ENCODE data around the gene VASP.

GRCh38 chr19:45564131-45564780 lies 57.0 kb downstream of the VASP start:
- TF ChIP-seq, protein P1, sequence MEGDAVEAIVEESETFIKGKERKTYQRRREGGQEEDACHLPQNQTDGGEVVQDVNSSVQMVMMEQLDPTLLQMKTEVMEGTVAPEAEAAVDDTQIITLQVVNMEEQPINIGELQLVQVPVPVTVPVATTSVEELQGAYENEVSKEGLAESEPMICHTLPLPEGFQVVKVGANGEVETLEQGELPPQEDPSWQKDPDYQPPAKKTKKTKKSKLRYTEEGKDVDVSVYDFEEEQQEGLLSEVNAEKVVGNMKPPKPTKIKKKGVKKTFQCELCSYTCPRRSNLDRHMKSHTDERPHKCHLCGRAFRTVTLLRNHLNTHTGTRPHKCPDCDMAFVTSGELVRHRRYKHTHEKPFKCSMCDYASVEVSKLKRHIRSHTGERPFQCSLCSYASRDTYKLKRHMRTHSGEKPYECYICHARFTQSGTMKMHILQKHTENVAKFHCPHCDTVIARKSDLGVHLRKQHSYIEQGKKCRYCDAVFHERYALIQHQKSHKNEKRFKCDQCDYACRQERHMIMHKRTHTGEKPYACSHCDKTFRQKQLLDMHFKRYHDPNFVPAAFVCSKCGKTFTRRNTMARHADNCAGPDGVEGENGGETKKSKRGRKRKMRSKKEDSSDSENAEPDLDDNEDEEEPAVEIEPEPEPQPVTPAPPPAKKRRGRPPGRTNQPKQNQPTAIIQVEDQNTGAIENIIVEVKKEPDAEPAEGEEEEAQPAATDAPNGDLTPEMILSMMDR (conservative IDR thresholded peaks at IDR 0.05; ENCODE audit: low read length), result no peak
- no peak for TF ChIP-seq EZH2phosphoT487 (IDR thresholded peaks at IDR 0.05; ENCODE audit: borderline replicate concordance)
